Muscle of leg (tissue), 11 donors: ENCODE measurements around the gene GALE. TPM values are rescaled to one million over a fixed set of nuclear protein-coding genes. Genes with fewer than 3 reads are reported as not detected.
"Not testable (repeated sequence)": the region's sequence is repeated elsewhere in the genome, so short reads cannot be mapped to it uniquely, and the experiment has no call there.

ENCODE experiments used
- DNase-seq: peaks from one replicate; pipeline ENCODE4 v3.0.0; 2013
- H3K27ac ChIP-seq: one replicate; pipeline ENCODE4 v1.5.1; 2013; ENCODE audit warnings: mild to moderate bottlenecking, low read length, control low read depth
- H3K27me3 ChIP-seq: one replicate; pipeline ENCODE4 v1.6.1; 2013; ENCODE audit warnings: low read length; ENCODE audit not compliant: control insufficient read depth, insufficient read depth
- H3K36me3 ChIP-seq: one replicate; pipeline ENCODE4 v1.6.1; 2013; ENCODE audit warnings: low read length; ENCODE audit not compliant: control insufficient read depth, insufficient read depth
- H3K4me1 ChIP-seq: one replicate; pipeline ENCODE4 v1.6.1; 2013; ENCODE audit warnings: low read length; ENCODE audit not compliant: control insufficient read depth, insufficient read depth
- H3K4me3 ChIP-seq: one replicate; pipeline ENCODE4 v1.5.1; 2013; ENCODE audit warnings: low read length, control low read depth
- H3K9me3 ChIP-seq: replicated peaks from 2 replicates; pipeline ENCODE4 v1.6.1; 2013; ENCODE audit warnings: low read depth, low read length; ENCODE audit not compliant: control insufficient read depth
- WGBS: methylation state at CpG from one replicate; pipeline ENCODE4 v1.1.5; 2013; ENCODE audit warnings: missing lambda C conversion rate; ENCODE audit not compliant: insufficient coverage; 5-methylcytosine and 5-hydroxymethylcytosine counted together
- polyA plus RNA-seq, 8 donors: library from polyadenylated mRNA; unstranded; fragments of 120-200 nt; gene quantifications; one replicate each; pipeline versions ENCODE4 v1.2.1 to v1.2.3, GENCODE V29; 2013; ENCODE audit warnings: inconsistent platforms in 1 of 8, low replicate concordance in 1 of 8; ENCODE audit not compliant: insufficient read length in 8 of 8, insufficient read depth in 1 of 8
- total RNA-seq: library from RNA; stranded (reverse); fragments of 120-200 nt; gene quantifications from one replicate; pipeline ENCODE4 v1.2.4, GENCODE V29; 2013

Gene GALE
- total and polyA plus RNA-seq, 9 donors: 19.5 to 27.8 (median 24.1) TPM

DNA sequence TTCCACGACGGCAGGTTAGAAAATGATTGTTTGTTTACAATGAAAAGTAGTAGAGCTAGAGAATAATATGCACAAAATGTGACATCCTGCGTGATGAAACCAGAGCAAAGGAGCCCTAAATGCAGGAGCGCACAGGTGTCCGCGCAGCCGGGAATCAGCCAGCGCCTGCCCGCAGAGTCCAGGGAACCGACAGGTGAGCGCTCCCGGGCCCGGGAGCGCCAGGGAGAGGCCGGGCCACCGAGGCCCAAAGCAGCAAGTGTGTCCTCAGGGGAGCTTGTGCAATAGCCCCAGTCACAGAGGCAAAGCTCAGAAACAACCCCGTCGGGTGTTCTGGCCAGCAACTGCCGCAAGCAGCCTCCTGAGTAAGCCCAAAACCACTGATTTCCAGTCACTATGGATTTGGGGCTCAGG, 789 bp upstream of the GALE start:
- DNase-seq: peak; percentile 18
- Histone ChIP-seq H3K9me3 (no peaks in the 10 kb centered on the region), H3K27ac (peak overlapping the region; percentile 85), H3K4me1 (peaks cover 21% of the 10 kb centered on the region), H3K36me3 (peaks cover 41% of the 10 kb centered on the region), H3K4me3 (peak overlapping the region; percentile 89), H3K27me3 (no peaks in the 10 kb centered on the region)
- WGBS: 6% methylated on average over 16 of the region's 19 CpGs

- Histone ChIP-seq H3K4me1 (peaks cover 27% of the 10 kb centered on the region), H3K9me3 (no peaks in the 10 kb centered on the region), H3K4me3 (peak overlapping the region; percentile 89), H3K27me3 (no peaks in the 10 kb centered on the region), H3K27ac (peak overlapping the region; percentile 95), H3K36me3 (peaks cover 49% of the 10 kb centered on the region)
- WGBS: 1% methylated on average over 44 of the region's 48 CpGs
- DNase-seq: peak; percentile 52
These were observed 769 bp downstream of the GALE start for GRCh38 chr1:23799570-23800399.

DNA sequence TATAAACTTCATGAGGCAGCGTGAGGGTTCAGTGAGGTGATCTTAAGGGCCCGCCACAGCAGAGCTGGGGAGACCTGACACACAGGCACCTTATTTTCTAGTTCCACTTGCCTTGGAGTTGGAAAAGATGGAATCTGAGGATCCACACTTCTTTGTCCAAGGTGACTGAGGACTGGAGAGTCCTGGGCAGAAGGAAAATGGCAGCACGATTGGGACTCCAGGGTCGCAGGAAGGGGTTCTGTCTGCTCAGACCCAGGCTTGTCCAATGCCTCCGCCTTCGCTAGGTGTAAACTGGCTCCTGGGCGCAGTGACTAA, 1.3 kb downstream of the GALE start:
- WGBS: 82% methylated on average over 4 of the region's 7 CpGs
- Histone ChIP-seq H3K4me3 (peak overlapping the region; percentile 89), H3K27me3 (no peaks in the 10 kb centered on the region), H3K9me3 (no peaks in the 10 kb centered on the region), H3K4me1 (peaks cover 27% of the 10 kb centered on the region), H3K36me3 (peaks cover 51% of the 10 kb centered on the region), H3K27ac (no peak overlapping the region)
- no peak for DNase-seq

- no peak overlapping the region for H3K27ac ChIP-seq
- peaks cover 29% of the 10 kb centered on the region for H3K4me1 ChIP-seq
- H3K27me3 ChIP-seq: no peaks in the 10 kb centered on the region
- peaks cover 49% of the 10 kb centered on the region for H3K36me3 ChIP-seq
- H3K9me3 ChIP-seq: no peaks in the 10 kb centered on the region
- no peak overlapping the region for H3K4me3 ChIP-seq
- 87% methylated on average over 11 of the region's 12 CpGs for WGBS
- DNase-seq: peak; percentile 17
These were observed 1.9 kb downstream of the GALE start for GRCh38 chr1:23798662-23799142.

GRCh38 chr1:23797478-23798448, 2.8 kb downstream of the GALE start:
- H3K4me1 ChIP-seq: peaks cover 38% of the 10 kb centered on the region
- no peaks in the 10 kb centered on the region for H3K9me3 ChIP-seq
- H3K27ac ChIP-seq: no peak overlapping the region
- no peak for DNase-seq
- no peak overlapping the region for H3K4me3 ChIP-seq
- peaks cover 55% of the 10 kb centered on the region for H3K36me3 ChIP-seq
- no peaks in the 10 kb centered on the region for H3K27me3 ChIP-seq
- WGBS: 80% methylated on average over 15 of the region's 20 CpGs

DNA sequence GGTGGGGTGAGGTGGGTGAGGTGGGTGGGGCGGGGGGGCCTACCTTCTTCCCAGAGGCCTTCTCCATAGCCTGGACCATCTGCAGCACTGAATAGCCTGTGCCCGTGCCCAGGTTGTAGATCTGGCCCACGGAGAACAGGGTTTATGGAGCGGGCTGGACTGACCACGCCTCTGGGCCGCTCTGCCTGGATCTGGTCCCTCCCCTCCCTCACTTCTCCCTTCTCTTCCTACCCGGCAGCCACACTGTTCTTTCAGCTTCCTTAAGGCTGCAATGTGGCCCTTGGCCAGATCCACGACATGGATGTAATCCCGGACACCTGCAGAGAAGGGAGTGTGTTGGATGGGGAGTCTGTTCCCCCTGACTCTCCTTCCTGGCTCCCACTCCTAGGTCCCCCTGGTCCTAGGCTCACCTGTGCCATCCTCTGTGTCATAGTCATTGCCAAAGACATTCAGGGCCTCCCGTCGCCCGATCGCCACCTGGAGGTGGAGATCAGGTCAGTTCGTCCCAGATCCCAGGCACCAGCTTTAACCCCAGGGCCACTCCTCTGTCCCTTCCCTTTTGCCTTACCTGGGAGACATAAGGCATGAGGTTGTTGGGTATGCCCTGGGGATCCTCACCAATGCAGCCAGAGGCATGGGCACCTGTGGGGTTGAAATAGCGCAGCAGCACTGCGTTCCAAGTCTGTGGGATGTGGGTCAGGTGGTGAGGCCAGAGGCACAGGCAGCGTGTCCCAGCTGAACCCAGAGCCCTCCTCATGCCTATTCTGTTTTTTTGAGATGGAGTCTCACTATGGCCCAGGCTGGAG, 3.9 kb downstream of the GALE start:
- WGBS: 72% methylated on average over 9 of the region's 17 CpGs
- Histone ChIP-seq H3K9me3 (no peaks in the 10 kb centered on the region), H3K27ac (no peak overlapping the region), H3K27me3 (no peaks in the 10 kb centered on the region), H3K4me1 (peaks cover 48% of the 10 kb centered on the region), H3K36me3 (peaks cover 52% of the 10 kb centered on the region), H3K4me3 (no peak overlapping the region)
- DNase-seq: peak; percentile 18

GRCh38 chr1:23795676-23796465, 4.7 kb downstream of the GALE start:
- no peak for DNase-seq
- Histone ChIP-seq H3K9me3 (no peaks in the 10 kb centered on the region), H3K36me3 (peaks cover 52% of the 10 kb centered on the region), H3K4me1 (peaks cover 43% of the 10 kb centered on the region), H3K27ac (no peak overlapping the region), H3K4me3 (no peak overlapping the region), H3K27me3 (no peaks in the 10 kb centered on the region)
- WGBS: 75% methylated on average over 16 of the region's 16 CpGs

GRCh38 chr1:23794732-23795182, 5.8 kb downstream of the GALE start:
- Histone ChIP-seq H3K4me1 (peaks cover 47% of the 10 kb centered on the region), H3K36me3 (peaks cover 52% of the 10 kb centered on the region)
- H3K9me3 ChIP-seq, H3K27me3 ChIP-seq, DNase-seq, H3K27ac ChIP-seq, H3K4me3 ChIP-seq: not testable (repeated sequence)
- 69% methylated on average over 4 of the region's 9 CpGs for WGBS
